Stimulated activated CD4-positive, alpha-beta T cell treated with anti-CD3 and anti-CD28 coated beads, Interleukin-12 subunit alpha, Interleukin-12 subunit beta, amount 100 ng/mL, for 4 hours (primary cell): ENCODE results near the gene PHYKPL.
"Not testable (repeated sequence)": the region's sequence is repeated elsewhere in the genome, so short reads cannot be mapped to it uniquely, and the experiment has no call there.

Experiments used
- DNase-seq: peaks from one replicate; pipeline ENCODE4 v3.0.0-alpha.2; 2020

The PHYKPL gene

GRCh38 chr5:178261666-178262600, 29.3 kb upstream of the PHYKPL start:
- no peak for DNase-seq

GRCh38 chr5:178259623-178260536, 27.3 kb upstream of the PHYKPL start:
- no peak for DNase-seq

- DNase-seq: no peak
These were observed 25.0 kb upstream of the PHYKPL start for GRCh38 chr5:178257650-178258049.

GRCh38 chr5:178256746-178257145, 24.1 kb upstream of the PHYKPL start:
- no peak for DNase-seq

GRCh38 chr5:178253632-178254031, 21.0 kb upstream of the PHYKPL start:
- DNase-seq: not testable (repeated sequence)

GRCh38 chr5:178252258-178252657, 19.7 kb upstream of the PHYKPL start:
- DNase-seq: no peak

GRCh38 chr5:178250263-178250662, 17.7 kb upstream of the PHYKPL start:
- DNase-seq: no peak

- DNase-seq: no peak
These were observed 16.8 kb upstream of the PHYKPL start for GRCh38 chr5:178249191-178249989.

GRCh38 chr5:178248750-178249149, 16.1 kb upstream of the PHYKPL start:
- no peak for DNase-seq

- DNase-seq: no peak
These were observed 15.2 kb upstream of the PHYKPL start for GRCh38 chr5:178247481-178248456.

- no peak for DNase-seq
These were observed 14.2 kb upstream of the PHYKPL start for GRCh38 chr5:178246624-178247279.

- DNase-seq: no peak
These were observed 12.8 kb upstream of the PHYKPL start for GRCh38 chr5:178245389-178245788.

GRCh38 chr5:178244576-178244975, 12.0 kb upstream of the PHYKPL start:
- no peak for DNase-seq

GRCh38 chr5:178242416-178242815, 9.8 kb upstream of the PHYKPL start:
- DNase-seq: no peak

GRCh38 chr5:178241688-178242231, 9.2 kb upstream of the PHYKPL start:
- no peak for DNase-seq

- DNase-seq: no peak
These were observed 8.6 kb upstream of the PHYKPL start for GRCh38 chr5:178241231-178241663.

- no peak for DNase-seq
These were observed 8.2 kb upstream of the PHYKPL start for GRCh38 chr5:178240766-178241165.

GRCh38 chr5:178240341-178240741, 7.7 kb upstream of the PHYKPL start:
- no peak for DNase-seq

- not testable (repeated sequence) for DNase-seq
These were observed 7.2 kb upstream of the PHYKPL start for GRCh38 chr5:178239626-178240301.
